ENCODE results near the gene ERICH6. TPM values are rescaled to one million over a fixed set of nuclear protein-coding genes. Genes with fewer than 3 reads are reported as not detected.
"Not testable (repeated sequence)": the region's sequence is repeated elsewhere in the genome, so short reads cannot be mapped to it uniquely, and the experiment has no call there.

Gene ERICH6
- total RNA-seq, 2 donors from 2014 or later, result not detected

DNA sequence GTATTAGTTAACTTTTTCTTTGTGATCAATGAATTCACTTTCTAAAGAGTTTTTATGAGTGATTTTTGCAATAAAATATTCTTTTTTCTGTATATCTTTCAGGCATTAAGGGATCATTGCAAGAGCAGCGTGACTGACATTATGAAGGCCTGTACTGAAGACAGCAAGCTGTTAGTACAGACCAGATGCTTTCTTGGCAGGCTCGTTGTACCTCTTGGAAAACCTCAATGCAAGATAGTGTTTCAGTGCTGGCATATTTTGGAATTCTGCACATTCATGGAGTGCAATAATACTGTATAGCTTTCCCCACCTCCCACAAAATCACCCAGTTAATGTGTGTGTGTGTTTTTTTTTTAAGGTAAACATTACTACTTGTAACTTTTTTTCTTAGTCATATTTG, 76.2 kb downstream of the ERICH6 start:
- intact Hi-C loops (cut with DNase I), result no loop called here
- no peak for DNase-seq (ENCODE audit: low spot score)

DNA sequence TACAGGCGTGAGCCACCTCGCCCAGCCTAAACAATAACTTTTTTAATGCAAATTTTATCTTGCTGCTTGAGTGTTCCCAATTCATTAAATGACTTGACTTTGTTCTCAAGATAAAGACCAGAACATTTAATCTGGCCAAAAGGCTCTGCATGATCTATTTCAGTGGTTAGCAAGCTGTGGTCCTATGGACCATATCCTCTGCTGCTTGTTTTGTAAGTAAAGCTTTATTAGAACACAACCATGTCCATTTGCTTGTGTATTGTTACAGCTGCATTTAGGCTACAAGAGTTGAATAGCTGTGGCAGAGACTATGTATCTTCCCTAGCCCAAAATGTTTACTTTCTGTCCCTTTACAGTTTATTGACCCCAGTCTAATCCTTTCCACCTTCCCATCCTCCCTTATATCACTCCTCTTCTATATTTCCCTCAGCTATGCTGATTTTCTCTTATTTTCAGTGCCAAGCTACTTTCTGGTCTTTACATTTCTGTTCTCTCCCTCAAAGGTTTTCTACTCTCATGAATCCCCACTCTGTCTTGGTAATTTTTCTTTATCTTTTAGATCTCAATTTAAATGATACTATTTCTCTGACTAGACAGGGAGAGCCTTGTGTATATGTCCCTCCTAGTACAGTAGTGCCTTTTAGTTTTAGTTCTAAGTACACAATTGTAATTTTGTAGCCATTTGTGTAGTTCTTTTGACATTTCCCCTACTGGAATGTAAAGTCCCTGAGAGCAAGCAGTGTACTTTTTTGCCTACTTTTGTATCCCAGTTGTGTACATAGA, 77.4 kb downstream of the ERICH6 start:
- intact Hi-C loops (cut with DNase I), result no loop called here
- DNase-seq (ENCODE audit: low spot score), result no peak

DNA sequence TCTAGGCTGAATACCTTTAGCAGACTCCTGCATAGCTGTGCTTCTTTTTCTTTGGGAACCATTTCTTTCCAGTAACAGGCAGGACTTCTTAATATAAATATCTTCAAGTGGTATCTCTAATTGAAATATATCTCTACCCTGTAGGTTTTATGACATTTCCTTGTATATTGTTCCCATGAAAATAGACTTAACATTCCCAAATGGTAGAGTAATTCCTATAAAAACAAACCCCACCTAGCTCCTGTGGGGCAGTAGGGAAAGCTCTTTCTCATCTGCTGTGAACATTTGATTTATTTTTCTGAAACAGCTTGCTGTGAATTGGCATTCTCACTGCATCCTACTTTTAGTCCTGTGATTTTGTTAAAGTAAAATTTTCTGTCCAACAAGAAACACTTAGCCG, 79.8 kb downstream of the ERICH6 start:
- DNase-seq (ENCODE audit: low spot score), result no peak
- intact Hi-C loops (cut with DNase I), result no loop called here

DNA sequence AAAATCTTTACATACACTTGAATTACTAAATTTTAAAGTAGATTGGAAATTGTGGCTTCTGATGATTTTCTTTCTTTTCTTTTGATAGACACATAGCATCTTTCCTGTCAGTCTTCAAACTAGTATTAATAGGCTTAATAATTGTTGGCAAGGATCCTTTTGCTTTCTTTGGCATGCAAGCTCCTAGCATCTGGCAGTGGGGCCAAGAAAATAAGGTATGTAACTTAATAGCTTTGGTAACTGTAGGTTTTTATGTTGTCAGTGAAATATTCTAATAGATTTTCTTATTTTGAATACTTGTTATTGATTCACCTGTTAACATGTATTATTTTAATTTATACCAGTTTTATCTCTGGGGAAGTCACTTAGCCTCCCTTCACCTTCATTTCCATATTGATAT, 80.8 kb downstream of the ERICH6 start:
- DNase-seq (ENCODE audit: low spot score); intact Hi-C loops (cut with DNase I): not testable (repeated sequence)

DNA sequence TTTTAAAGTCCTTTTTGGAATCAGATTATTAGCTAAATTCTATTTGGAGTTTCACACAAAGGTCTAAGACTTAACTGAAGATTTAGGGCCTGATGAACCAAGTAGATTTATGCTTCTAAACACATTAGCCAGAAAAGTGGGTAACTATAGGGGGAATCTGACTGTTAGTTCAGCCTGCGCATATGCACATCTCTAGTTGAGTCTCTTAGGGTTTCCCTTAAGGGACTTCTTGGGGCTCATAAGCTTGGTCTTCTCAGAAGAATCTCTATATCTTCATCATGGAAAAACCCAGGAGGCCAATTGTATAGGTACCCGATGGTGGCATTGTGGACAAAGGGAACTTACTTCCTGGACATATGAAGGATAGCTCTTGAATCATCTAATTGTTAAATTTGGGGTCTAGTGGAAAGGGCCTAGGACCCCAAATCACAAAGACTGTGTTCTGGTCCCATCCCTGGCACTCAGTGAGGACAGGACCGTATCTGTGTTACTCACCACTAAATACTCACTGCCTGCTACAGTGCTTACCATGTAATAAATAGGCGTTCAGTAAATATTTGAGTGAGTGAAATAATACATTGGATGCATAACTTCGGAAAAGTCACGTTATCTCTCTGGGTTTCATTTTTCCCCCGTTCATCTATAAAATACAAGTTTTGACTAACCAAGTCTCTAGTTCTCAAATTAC, 83.6 kb downstream of the ERICH6 start:
- DNase-seq (ENCODE audit: low spot score), result no peak
- intact Hi-C loops (cut with DNase I), result no loop called here

DNA sequence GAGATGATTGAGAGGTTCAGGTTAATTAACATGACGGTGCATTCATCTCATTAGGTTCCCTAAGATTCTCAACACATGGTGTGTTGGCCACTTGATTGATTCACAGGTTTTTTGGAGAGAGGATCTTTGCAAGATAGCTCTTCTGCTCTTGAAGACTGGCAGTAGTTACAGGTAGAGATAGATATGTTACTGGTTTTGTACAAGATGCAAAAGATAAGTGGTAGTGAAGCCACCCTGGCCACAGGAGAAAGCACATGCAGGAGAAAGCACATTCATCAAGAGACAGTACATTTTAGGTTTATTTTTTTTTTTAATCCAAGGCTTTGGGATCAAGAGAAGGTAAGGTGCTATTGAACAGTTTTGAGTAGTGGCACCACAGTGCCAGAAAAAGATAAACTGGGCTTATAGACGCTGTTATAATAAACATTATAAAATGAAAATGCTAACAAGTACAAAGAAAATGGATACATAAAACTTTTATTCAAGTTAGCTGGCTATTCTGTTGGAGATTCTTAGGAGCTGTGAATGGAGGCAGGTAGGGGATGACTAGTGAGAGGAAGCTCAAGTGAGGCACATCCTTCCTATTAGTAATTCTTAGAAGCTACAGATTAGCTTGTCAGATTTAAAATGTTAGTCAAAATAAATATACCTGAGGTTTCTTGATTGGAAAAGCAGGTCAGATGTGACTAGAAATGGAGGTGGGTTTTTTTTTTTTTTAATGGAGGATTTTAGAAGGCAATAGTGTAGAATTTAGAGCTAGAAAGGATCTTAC, 89.8 kb downstream of the ERICH6 start:
- intact Hi-C loops (cut with DNase I), result no loop called here
- no peak for DNase-seq (ENCODE audit: low spot score)

- no peak for DNase-seq (ENCODE audit: low spot score)
Measured at GRCh38 chr3:150613034-150613433, 90.7 kb downstream of the ERICH6 start.

GRCh38 chr3:150612494-150612893, 91.2 kb downstream of the ERICH6 start:
- DNase-seq (ENCODE audit: low spot score), result no peak
- intact Hi-C loops (cut with DNase I), result no loop called here

More at GRCh38 chr3:150613034-150613433, 90.7 kb downstream of the ERICH6 start:
- intact Hi-C loops (cut with DNase I), result no loop called here

- intact Hi-C loops (cut with DNase I), result no loop called here
- no peak for DNase-seq (ENCODE audit: low spot score)
Measured at GRCh38 chr3:150611666-150612065, 92.1 kb downstream of the ERICH6 start.

GRCh38 chr3:150610785-150611184, 92.9 kb downstream of the ERICH6 start:
- no peak for DNase-seq (ENCODE audit: low spot score)
- intact Hi-C loops (cut with DNase I), result no loop called here

DNA sequence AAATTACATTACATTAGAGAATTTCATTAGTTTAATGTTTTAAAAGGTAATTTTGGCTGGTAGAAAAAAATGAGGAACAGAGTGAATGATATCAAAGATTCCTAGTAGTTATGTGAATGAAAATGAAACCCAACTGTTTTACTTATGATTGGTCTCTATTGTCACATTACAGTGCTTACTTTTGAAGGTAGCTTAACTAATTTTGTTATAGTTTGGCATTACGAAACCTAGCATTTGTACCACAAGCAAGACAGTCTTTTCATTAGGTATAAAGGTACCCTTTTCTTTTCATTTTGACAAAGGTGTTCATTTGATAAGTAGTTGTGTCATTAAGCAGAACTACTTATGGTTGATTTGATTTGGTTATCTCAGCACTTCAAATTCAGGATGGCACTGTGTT, 93.7 kb downstream of the ERICH6 start:
- no peak for DNase-seq (ENCODE audit: low spot score)
- intact Hi-C loops (cut with DNase I), result no loop called here

Other genes starting within 250 kb of the ERICH6 start
- 10 to 100 TPM; 72.8 to 74.9 TPM for gene SERP1, start 157.4 kb downstream of the ERICH6 start, total RNA-seq
- 10 to 100 TPM; 73.1 to 75.5 TPM for gene EIF2A, start 157.1 kb downstream of the ERICH6 start, total RNA-seq
- 100 to 1,000 TPM in 1 of 2 donors, 10 to 100 TPM in 1; 91.6 to 118 TPM for gene SELENOT, start 100.6 kb downstream of the ERICH6 start, total RNA-seq
- gene SIAH2, start 59.2 kb upstream of the ERICH6 start, total RNA-seq, result 10 to 100 TPM; 30.6 to 37.6 TPM
- gene MINDY4B, start 201.5 kb upstream of the ERICH6 start, total RNA-seq, result not detected